ENCODE data around the gene EIPR1.

- TF ChIP-seq CTCF (IDR thresholded peaks at IDR 0.05; ENCODE audit: insufficient read depth, low read length, poor library complexity, severe bottlenecking) = no peak
- no peak for TF ChIP-seq EZH2phosphoT487 (conservative IDR thresholded peaks at IDR 0.05; ENCODE audit: low read length)
Measured at GRCh38 chr2:3390041-3390440, 12.4 kb upstream of the EIPR1 start.
